T-helper 2 cell treated with Interferon-gamma antibody and Interleukin-4, amounts not matched to agents 5 μg/mL and 100 μg/mL, for 36 hours (primary cell): ENCODE results near the gene ARSJ.

Source experiments
- DNase-seq: peaks from one replicate; pipeline ENCODE4 v3.0.0; 2021; ENCODE audit warnings: low spot score
- H3K27ac Mint-ChIP-seq: one replicate; pipeline ENCODE4 v1.8.0; 2021; ENCODE audit warnings: mild to moderate bottlenecking, mixed read lengths
- H3K27me3 Mint-ChIP-seq: one replicate; pipeline ENCODE4 v1.8.0; 2021; ENCODE audit warnings: low read depth, mixed read lengths
- H3K36me3 Mint-ChIP-seq: one replicate; pipeline ENCODE4 v1.8.0; 2021; ENCODE audit warnings: low read depth, mixed read lengths
- H3K4me1 Mint-ChIP-seq: one replicate; pipeline ENCODE4 v1.8.0; 2021; ENCODE audit warnings: low read depth, mixed read lengths
- H3K4me3 Mint-ChIP-seq: one replicate; pipeline ENCODE4 v1.8.0; 2022; ENCODE audit warnings: mild to moderate bottlenecking, moderate library complexity, mixed read lengths
- H3K9me3 Mint-ChIP-seq: one replicate; pipeline ENCODE4 v1.8.0; 2021; ENCODE audit warnings: mixed read lengths

The ARSJ gene

GRCh38 chr4:113882668-113883067 lies 96.8 kb downstream of the ARSJ start:
- no peak for DNase-seq
- H3K4me1 Mint-ChIP-seq = peaks cover 2% of the 10 kb centered on the region
- no peaks in the 10 kb centered on the region for H3K36me3 Mint-ChIP-seq
- no peak overlapping the region for H3K27ac Mint-ChIP-seq
- H3K9me3 Mint-ChIP-seq = no peaks in the 10 kb centered on the region
- no peak overlapping the region for H3K4me3 Mint-ChIP-seq
- H3K27me3 Mint-ChIP-seq = no peaks in the 10 kb centered on the region

GRCh38 chr4:113881256-113881655 lies 98.2 kb downstream of the ARSJ start:
- Mint-ChIP-seq H3K27me3 (no peaks in the 10 kb centered on the region), H3K4me1 (peaks cover 2% of the 10 kb centered on the region), H3K4me3 (no peak overlapping the region), H3K9me3 (no peaks in the 10 kb centered on the region), H3K27ac (no peak overlapping the region), H3K36me3 (no peaks in the 10 kb centered on the region)
- no peak for DNase-seq

- no peak for DNase-seq
- H3K36me3 Mint-ChIP-seq = no peaks in the 10 kb centered on the region
- H3K9me3 Mint-ChIP-seq = no peaks in the 10 kb centered on the region
- H3K27ac Mint-ChIP-seq = no peak overlapping the region
- peaks cover 2% of the 10 kb centered on the region for H3K4me1 Mint-ChIP-seq
- no peak overlapping the region for H3K4me3 Mint-ChIP-seq
- no peaks in the 10 kb centered on the region for H3K27me3 Mint-ChIP-seq
These were observed 99.0 kb downstream of the ARSJ start for GRCh38 chr4:113880240-113881028.

- no peak overlapping the region for H3K27ac Mint-ChIP-seq
- DNase-seq = no peak
- no peak overlapping the region for H3K4me3 Mint-ChIP-seq
- H3K36me3 Mint-ChIP-seq = no peaks in the 10 kb centered on the region
- no peaks in the 10 kb centered on the region for H3K9me3 Mint-ChIP-seq
- H3K4me1 Mint-ChIP-seq = peaks cover 4% of the 10 kb centered on the region
- no peaks in the 10 kb centered on the region for H3K27me3 Mint-ChIP-seq
These were observed 100.8 kb downstream of the ARSJ start for GRCh38 chr4:113878668-113879067.

- H3K27me3 Mint-ChIP-seq = no peaks in the 10 kb centered on the region
- peaks cover 2% of the 10 kb centered on the region for H3K36me3 Mint-ChIP-seq
- H3K4me3 Mint-ChIP-seq = no peak overlapping the region
- H3K9me3 Mint-ChIP-seq = peaks cover 12% of the 10 kb centered on the region
- H3K27ac Mint-ChIP-seq = no peak overlapping the region
- peaks cover 8% of the 10 kb centered on the region for H3K4me1 Mint-ChIP-seq
- DNase-seq = no peak
These were observed 105.0 kb downstream of the ARSJ start for GRCh38 chr4:113874480-113874879.

- H3K27ac Mint-ChIP-seq = no peak overlapping the region
- H3K36me3 Mint-ChIP-seq = peaks cover 2% of the 10 kb centered on the region
- H3K4me3 Mint-ChIP-seq = no peak overlapping the region
- H3K27me3 Mint-ChIP-seq = no peaks in the 10 kb centered on the region
- no peak for DNase-seq
- peaks cover 8% of the 10 kb centered on the region for H3K4me1 Mint-ChIP-seq
- peaks cover 12% of the 10 kb centered on the region for H3K9me3 Mint-ChIP-seq
These were observed 105.9 kb downstream of the ARSJ start for GRCh38 chr4:113873508-113873907.

GRCh38 chr4:113872426-113873260 lies 106.8 kb downstream of the ARSJ start:
- no peak for DNase-seq
- Mint-ChIP-seq H3K27ac (no peak overlapping the region), H3K4me3 (no peak overlapping the region), H3K4me1 (peaks cover 6% of the 10 kb centered on the region), H3K9me3 (peaks cover 12% of the 10 kb centered on the region), H3K27me3 (no peaks in the 10 kb centered on the region), H3K36me3 (peaks cover 2% of the 10 kb centered on the region)

GRCh38 chr4:113871080-113871479 lies 108.4 kb downstream of the ARSJ start:
- Mint-ChIP-seq H3K36me3 (peaks cover 2% of the 10 kb centered on the region), H3K4me3 (no peak overlapping the region), H3K27me3 (no peaks in the 10 kb centered on the region), H3K9me3 (peaks cover 12% of the 10 kb centered on the region), H3K27ac (no peak overlapping the region), H3K4me1 (peaks cover 6% of the 10 kb centered on the region)
- DNase-seq = no peak

- Mint-ChIP-seq H3K4me3 (peak overlapping the region; percentile 29), H3K27ac (no peak overlapping the region)
These were observed 109.6 kb downstream of the ARSJ start for GRCh38 chr4:113869743-113870375.

GRCh38 chr4:113866611-113867010 lies 112.8 kb downstream of the ARSJ start:
- Mint-ChIP-seq H3K27me3 (peaks cover 2% of the 10 kb centered on the region), H3K4me1 (peaks cover 5% of the 10 kb centered on the region), H3K27ac (no peak overlapping the region), H3K36me3 (peaks cover 2% of the 10 kb centered on the region), H3K9me3 (peaks cover 12% of the 10 kb centered on the region), H3K4me3 (no peak overlapping the region)
- DNase-seq = no peak

More at GRCh38 chr4:113869743-113870375, 109.6 kb downstream of the ARSJ start:
- Mint-ChIP-seq H3K36me3 (peaks cover 2% of the 10 kb centered on the region), H3K4me1 (peaks cover 6% of the 10 kb centered on the region), H3K9me3 (peaks cover 12% of the 10 kb centered on the region), H3K27me3 (no peaks in the 10 kb centered on the region)
- peak; percentile 67 for DNase-seq

GRCh38 chr4:113858924-113859323 lies 120.5 kb downstream of the ARSJ start:
- H3K27me3 Mint-ChIP-seq = peaks cover 2% of the 10 kb centered on the region
- H3K36me3 Mint-ChIP-seq = no peaks in the 10 kb centered on the region
- H3K9me3 Mint-ChIP-seq = no peaks in the 10 kb centered on the region
- no peak overlapping the region for H3K27ac Mint-ChIP-seq
- H3K4me3 Mint-ChIP-seq = no peak overlapping the region
- no peaks in the 10 kb centered on the region for H3K4me1 Mint-ChIP-seq
- no peak for DNase-seq

- DNase-seq = no peak
- Mint-ChIP-seq H3K27ac (no peak overlapping the region), H3K36me3 (no peaks in the 10 kb centered on the region), H3K4me1 (no peaks in the 10 kb centered on the region), H3K27me3 (no peaks in the 10 kb centered on the region), H3K4me3 (no peak overlapping the region), H3K9me3 (peaks cover 3% of the 10 kb centered on the region)
These were observed 127.6 kb downstream of the ARSJ start for GRCh38 chr4:113851816-113852215.
